HG02981 (cell line): ENCODE measurements around the gene PREX1.

Experiments used
- ATAC-seq: cut with Tn5 transposase; IDR thresholded peaks from one replicate; pipeline ENCODE4 v1.9.1; 2021; ENCODE audit warnings: mild to moderate bottlenecking, moderate library complexity; ENCODE audit not compliant: unreplicated experiment

PREX1 gene

GRCh38 chr20:48722737-48723191 lies 105.0 kb downstream of the PREX1 start:
- ATAC-seq = no peak

- ATAC-seq = no peak
Observed at GRCh38 chr20:48722002-48722731, 105.6 kb downstream of the PREX1 start.

GRCh38 chr20:48721324-48722001 lies 106.3 kb downstream of the PREX1 start:
- ATAC-seq = no peak

- ATAC-seq = no peak
Observed at GRCh38 chr20:48720256-48720985, 107.4 kb downstream of the PREX1 start.

- ATAC-seq = no peak
Observed at GRCh38 chr20:48719598-48720255, 108.1 kb downstream of the PREX1 start.

GRCh38 chr20:48718786-48719578 lies 108.8 kb downstream of the PREX1 start:
- no peak for ATAC-seq

GRCh38 chr20:48717680-48718223 lies 110.0 kb downstream of the PREX1 start:
- ATAC-seq = no peak

- no peak for ATAC-seq
Observed at GRCh38 chr20:48717095-48717672, 110.6 kb downstream of the PREX1 start.

GRCh38 chr20:48716541-48716940 lies 111.3 kb downstream of the PREX1 start:
- no peak for ATAC-seq

GRCh38 chr20:48716086-48716485 lies 111.7 kb downstream of the PREX1 start:
- ATAC-seq = no peak

- ATAC-seq = no peak
Observed at GRCh38 chr20:48714764-48715163, 113.0 kb downstream of the PREX1 start.

GRCh38 chr20:48711696-48712464 lies 115.9 kb downstream of the PREX1 start:
- no peak for ATAC-seq

- no peak for ATAC-seq
Observed at GRCh38 chr20:48711044-48711428, 116.8 kb downstream of the PREX1 start.

GRCh38 chr20:48710341-48711043 lies 117.3 kb downstream of the PREX1 start:
- ATAC-seq = no peak

- no peak for ATAC-seq
Observed at GRCh38 chr20:48709744-48710143, 118.1 kb downstream of the PREX1 start.

- ATAC-seq = no peak
Observed at GRCh38 chr20:48709058-48709691, 118.6 kb downstream of the PREX1 start.

GRCh38 chr20:48708630-48709029 lies 119.2 kb downstream of the PREX1 start:
- no peak for ATAC-seq

- no peak for ATAC-seq
Observed at GRCh38 chr20:48708116-48708515, 119.7 kb downstream of the PREX1 start.
